GM12892 (cell line): ENCODE data around the gene ETS1.
"Not testable (repeated sequence)": the region's sequence is repeated elsewhere in the genome, so short reads cannot be mapped to it uniquely, and the experiment has no call there.

Source experiments
- DNase-seq: peaks from one replicate; pipeline ENCODE4 v3.0.0; 2011; ENCODE audit not compliant: insufficient read length
- FAIRE-seq: peaks from 2 replicates; lab custom pipeline; 2011; peaks lifted over from hg19 to GRCh38; lab: Jason Lieb, UNC
- POLR2A ChIP-seq: IDR thresholded peaks from 2 replicates; pipeline ENCODE4 v1.6.1; 2011; ENCODE audit warnings: low read depth, low read length, control low read depth
- POLR2AphosphoS5 ChIP-seq: IDR thresholded peaks from 2 replicates; pipeline ENCODE4 v1.6.1; 2011; ENCODE audit warnings: low read depth, low read length, control low read depth
- TAF1 ChIP-seq: IDR thresholded peaks from 2 replicates; pipeline ENCODE4 v1.6.1; 2011; ENCODE audit warnings: low read depth, mild to moderate bottlenecking, control low read depth, low read length, borderline replicate concordance

Gene ETS1

DNA sequence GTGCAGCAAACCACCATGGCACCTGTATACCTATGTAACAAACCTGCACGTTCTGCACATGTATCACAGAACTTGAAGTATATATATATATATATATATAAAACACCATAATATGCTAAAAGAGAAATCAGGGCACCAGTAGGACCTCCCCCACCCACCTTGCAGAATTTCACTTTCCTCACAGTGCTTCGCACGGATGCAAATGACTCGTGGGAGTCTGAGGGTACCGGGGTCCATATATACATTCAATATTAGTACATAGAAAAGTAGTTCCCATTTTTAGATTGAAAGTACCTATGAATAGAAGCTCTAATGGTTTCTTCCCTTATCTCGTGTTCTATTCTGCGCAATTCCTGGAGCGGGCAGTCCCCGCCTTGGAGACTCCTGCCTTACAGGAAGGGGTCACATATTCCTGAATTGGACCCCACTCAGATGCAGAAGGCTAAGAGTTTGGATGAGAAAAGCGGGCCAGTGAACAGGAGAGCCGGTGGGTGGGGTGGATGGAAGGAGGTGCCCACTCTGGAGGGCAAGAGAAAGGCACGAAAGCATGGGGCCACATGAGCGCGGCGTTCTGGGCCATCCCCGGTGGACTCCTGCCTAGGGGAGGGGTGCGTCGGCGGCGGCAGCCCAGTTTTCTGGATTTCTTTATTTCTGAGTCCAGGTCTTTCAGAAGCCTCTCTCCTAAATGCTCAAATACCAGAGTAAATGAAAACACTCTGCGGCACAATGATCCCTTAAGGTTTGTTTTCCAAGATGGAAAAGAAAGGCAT is 136.3 kb downstream of the ETS1 start:
- FAIRE-seq (no peak), DNase-seq (no peak)
- TF ChIP-seq TAF1: no peak
- no peak for TF ChIP-seq POLR2AphosphoS5
- no peak for TF ChIP-seq POLR2A

DNA sequence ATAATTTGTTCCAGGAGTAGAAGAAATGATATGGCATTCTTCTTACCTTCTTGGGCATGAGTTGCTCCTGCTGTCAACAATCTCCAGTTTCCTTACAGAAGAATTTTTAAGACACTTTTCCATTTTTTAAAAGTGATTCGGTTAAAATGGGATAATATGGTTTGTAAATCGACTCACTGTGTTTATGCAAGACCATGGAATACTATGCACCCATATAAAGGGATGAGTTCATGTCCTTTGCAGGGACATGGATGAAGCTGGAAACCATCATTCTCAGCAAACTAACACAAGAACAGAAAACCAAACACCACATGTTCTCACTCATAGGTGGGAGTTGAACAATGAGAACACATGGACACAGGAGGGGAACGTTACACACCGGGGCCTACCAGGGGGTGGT is 136.9 kb downstream of the ETS1 start:
- not testable (repeated sequence) for DNase-seq, FAIRE-seq

DNA sequence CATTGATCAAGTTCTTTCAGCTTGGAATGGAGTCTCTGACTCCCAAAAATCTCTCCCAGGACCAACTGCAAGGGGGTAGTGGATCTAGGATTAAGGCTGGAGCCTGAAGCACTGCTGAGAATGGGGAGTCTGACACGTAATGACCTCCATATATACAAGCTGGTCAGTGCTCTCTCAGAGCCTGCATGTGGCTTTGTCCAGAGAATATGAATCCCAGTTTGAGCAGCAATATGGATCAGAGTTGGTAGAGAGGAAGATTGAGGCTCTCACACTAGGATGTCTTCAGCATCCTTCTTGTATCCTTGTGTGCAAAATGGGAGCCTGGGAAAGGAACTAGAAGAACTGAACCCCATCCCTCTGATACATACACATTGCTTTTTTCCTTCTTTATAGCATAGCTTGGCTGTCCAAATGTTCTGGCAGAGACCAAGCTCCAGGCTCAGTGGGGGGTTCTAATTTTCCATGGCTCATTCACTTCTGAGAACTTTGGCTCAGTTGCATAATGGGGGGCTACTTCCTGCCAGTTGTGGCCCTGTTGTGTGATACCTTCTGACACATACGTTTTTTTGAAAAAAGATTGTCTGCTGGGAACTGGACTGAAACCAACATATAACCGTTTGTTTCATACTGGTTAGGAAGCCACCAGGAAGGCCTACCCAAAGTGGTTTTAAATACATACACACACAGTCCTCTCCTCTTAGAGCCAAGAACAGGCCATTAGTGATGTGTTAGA is 138.2 kb downstream of the ETS1 start:
- peak; percentile 46 for FAIRE-seq
- DNase-seq: no peak
- no peak for TF ChIP-seq POLR2AphosphoS5
- no peak for TF ChIP-seq TAF1
- no peak for TF ChIP-seq POLR2A

DNA sequence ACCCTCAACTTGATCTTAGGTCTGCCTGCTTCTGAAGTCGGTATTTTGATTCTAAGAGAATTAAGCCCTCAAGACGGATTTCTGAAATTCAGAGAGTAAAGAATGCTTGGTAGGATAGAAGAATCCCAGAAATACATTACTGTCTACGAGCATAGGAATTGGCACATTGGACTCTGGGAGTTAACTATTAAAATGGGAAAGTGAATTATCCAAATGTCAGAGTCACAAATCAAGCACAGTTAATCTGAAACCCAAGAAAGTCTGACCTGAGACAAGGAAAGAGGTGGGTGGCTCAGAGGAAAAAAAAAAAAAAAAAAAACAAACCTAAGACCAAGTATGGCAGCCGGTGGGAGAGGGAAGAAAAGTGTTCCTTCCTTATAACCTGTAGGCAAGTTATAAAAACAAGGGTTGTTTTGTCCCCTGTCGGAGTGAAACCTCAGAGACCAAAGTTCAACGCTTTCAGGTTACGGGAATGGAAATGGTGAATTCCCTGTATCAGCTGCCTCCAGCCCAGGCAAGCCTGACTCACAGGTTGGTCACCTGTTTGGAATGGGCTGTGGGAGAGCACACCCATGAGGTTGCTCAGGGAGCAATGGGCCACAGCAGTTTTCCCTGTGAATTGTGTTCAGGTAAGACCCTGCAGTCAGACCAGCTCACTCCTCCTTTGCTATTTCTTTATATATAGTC is 139.0 kb downstream of the ETS1 start:
- FAIRE-seq: no peak
- TF ChIP-seq POLR2AphosphoS5 (no peak), TAF1 (no peak), POLR2A (no peak)

DNA sequence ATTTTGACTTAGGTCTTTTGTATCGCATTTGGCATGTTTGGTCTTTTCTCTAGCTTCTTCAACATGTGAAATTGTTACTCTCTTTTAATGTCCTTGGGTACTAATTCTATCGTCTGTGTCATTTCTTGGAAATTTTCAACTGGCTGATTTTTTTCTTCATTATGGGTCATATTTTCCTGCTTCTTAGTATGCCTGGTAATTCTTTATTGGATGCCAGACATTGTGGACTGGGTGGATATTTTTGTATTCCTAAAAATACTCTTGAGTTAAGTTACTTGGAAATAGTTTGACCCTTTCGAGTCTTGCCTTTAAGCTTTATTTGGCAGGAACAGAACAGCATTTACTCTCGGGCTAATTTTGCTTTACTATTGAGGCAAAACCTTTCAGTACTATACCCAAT is 140.1 kb downstream of the ETS1 start:
- FAIRE-seq (no peak), DNase-seq (no peak)
- TF ChIP-seq TAF1 (no peak), POLR2A (no peak), POLR2AphosphoS5 (no peak)

More for the DNA sequence above, 139.0 kb downstream of the ETS1 start:
- no peak for DNase-seq

DNA sequence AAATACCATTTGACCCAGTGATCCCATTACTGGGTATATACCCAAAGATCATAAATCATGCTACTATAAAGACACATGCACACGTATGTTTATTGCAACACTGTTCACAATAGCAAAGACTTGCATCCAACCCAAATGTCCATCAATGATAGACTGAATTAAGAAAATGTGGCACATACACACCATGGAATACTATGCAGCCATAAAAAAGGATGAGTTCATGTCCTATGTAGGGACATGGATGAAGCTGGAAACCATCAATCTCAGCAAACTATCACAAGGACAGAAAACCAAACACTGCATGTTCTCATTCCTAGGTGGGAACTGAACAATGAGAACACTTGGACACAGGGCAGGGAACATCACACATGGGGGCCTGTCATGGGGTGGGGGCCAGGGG is 141.4 kb downstream of the ETS1 start:
- not testable (repeated sequence) for DNase-seq, FAIRE-seq

DNA sequence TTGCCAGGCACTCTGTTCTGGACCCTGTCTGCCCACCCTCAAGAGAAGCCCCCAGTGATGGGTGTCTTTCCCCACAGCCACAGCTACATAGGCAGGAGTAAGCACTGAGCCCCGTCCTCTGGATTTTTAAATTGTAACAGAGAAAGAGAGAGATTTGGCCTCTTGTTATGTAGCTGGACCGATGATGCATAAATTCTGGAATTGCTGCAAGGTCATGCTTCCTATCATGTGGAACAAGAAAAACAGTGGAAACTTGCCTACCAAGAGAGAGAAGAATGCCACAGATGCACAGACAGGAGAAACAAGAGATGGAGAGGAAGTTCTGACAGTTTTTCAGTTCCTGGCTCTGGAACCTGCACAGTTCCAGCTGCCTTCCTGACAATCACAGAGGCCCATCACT is 150.2 kb downstream of the ETS1 start:
- FAIRE-seq (no peak), DNase-seq (no peak)
- no peak for TF ChIP-seq POLR2A
- TF ChIP-seq TAF1: no peak
- TF ChIP-seq POLR2AphosphoS5: no peak

DNA sequence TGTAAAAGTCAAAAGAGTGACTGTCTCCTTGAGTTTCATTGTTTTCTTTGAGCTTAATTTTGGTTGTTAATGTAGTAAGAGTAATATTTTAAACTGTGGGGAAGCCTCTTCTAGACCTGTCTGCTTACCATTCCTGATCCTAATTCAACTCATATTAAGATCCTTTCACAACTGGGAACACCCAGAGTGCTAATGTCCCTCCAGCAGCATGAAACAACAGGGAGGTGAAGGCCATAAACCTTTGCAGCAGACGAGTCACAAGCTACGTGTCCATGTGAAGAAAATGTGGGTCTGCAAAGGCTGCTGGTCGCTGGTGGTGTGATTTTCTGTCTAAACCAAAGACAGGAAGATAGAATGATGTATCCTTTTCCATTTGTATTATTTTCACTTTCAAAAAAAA is 152.5 kb downstream of the ETS1 start:
- no peak for DNase-seq
- TF ChIP-seq POLR2AphosphoS5 (no peak), TAF1 (no peak), POLR2A (no peak)
- no peak for FAIRE-seq

DNA sequence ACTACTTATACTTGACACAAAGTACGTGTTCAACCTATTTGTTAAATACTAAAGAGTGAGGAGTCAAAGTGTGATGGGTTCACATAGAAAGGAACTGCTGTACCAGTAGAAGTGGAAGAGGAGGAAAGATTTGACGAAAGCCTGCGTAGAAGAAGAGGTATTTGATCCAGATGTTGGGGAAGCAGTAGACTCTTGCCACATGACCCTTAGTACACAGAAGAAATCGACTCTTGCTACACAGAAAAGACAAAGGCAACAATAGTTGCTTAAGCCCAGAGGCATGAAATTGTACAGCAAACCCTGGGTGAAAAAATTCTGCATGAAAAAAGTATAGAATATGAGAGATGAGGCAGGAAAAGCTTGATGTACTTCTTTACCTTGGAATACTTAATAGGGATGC is 152.9 kb downstream of the ETS1 start:
- DNase-seq (no peak), FAIRE-seq (no peak)
- TF ChIP-seq POLR2A (no peak), TAF1 (no peak), POLR2AphosphoS5 (no peak)

DNA sequence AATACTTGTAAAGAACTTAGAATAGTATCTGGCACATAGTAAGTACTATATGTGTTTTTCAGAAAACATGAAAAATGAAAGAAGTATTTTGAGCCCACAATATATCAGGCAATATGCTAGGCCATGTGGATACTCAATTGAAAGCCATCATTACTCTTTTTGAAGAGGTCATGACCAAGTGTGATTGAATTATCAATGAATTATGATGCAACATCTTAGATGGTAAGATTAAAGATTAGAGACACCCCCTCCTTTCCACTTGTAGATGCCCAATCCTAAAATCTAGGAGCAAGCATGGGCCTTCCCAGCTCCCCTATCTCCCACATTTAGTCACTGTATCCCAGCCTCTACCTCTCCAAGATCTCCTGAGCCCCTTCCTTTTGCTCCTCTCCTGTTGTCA is 154.4 kb downstream of the ETS1 start:
- TF ChIP-seq POLR2AphosphoS5 (no peak), TAF1 (no peak), POLR2A (no peak)
- FAIRE-seq: no peak
- DNase-seq: no peak

DNA sequence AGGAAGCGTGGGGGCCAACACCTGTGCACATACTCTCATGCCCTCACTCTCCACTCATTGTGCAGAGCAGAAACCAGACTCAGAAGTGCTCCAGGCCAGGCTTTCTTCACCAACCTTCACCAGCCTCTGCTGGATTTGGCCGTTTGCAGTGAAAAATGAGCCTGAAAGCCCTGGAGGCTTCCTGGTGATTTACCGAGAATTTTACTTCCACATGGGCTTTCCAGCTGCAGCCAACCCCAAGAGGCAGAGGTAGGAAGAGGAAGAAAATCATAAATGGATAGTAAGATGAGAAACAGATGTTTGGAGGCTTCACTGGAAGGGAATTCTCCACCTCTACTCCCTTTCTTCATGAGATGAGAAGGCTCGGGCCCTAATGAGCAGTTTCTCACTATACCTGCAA is 155.4 kb downstream of the ETS1 start:
- no peak for TF ChIP-seq POLR2A
- no peak for TF ChIP-seq TAF1
- no peak for TF ChIP-seq POLR2AphosphoS5
- DNase-seq (no peak), FAIRE-seq (no peak)

DNA sequence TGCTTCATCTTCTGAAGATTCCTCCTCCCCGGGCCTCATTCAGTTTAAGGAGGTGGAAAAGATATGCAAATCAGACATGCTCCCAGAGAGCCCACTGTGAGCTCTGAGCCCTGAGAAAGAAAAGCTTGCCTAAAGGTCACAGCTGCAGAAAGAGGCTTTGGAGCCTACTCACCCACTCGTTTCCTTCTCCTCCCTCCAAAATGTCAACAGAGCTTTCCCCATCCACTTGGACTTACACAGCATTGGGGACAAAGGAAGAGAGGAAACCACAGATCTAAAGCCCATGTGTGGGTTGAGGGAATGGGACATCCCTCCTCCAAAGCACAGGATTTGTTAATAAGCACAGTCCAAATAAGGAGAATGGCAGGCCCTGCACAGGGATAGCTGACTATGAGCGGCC is 158.4 kb downstream of the ETS1 start:
- FAIRE-seq (no peak), DNase-seq (no peak)
- TF ChIP-seq TAF1 (no peak), POLR2A (no peak), POLR2AphosphoS5 (no peak)
